MM.1S (cell line): ENCODE results near the gene LRRN2.

Experiments used
- DNase-seq: peaks from one replicate; pipeline ENCODE4 v3.0.0-alpha.2; 2015
- H2AFZ ChIP-seq: fragments of 300-600 bp; sonication (generic); 2 replicates; pipeline ENCODE4 v1.6.0; 2016; ENCODE audit warnings: antibody characterized with exemption, low read length
- H3F3A ChIP-seq: fragments of 300-600 bp; sonication (generic); 2 replicates; pipeline ENCODE4 v1.6.1; 2016; ENCODE audit warnings: mild to moderate bottlenecking, antibody characterized with exemption, low read length, moderate library complexity, mixed read lengths; ENCODE audit not compliant: insufficient read depth
- H3K27ac ChIP-seq: fragments of 300-600 bp; sonication (generic); 2 replicates; pipeline ENCODE4 v1.5.1; 2016; ENCODE audit warnings: mild to moderate bottlenecking, low read length
- H3K27me3 ChIP-seq: fragments of 300-600 bp; sonication (generic); replicated peaks from 2 replicates; pipeline ENCODE4 v1.6.0; 2016; ENCODE audit warnings: low read length; ENCODE audit not compliant: insufficient read depth
- H3K36me3 ChIP-seq: fragments of 300-600 bp; sonication (generic); replicated peaks from 2 replicates; pipeline ENCODE4 v1.6.1; 2016; ENCODE audit warnings: mild to moderate bottlenecking, low read length, mixed read lengths; ENCODE audit not compliant: insufficient read depth
- H3K4me1 ChIP-seq: fragments of 300-600 bp; sonication (generic); 2 replicates; pipeline ENCODE4 v1.6.1; 2016; ENCODE audit warnings: low read length, mixed read lengths
- H3K4me2 ChIP-seq: fragments of 300-600 bp; sonication (generic); 2 replicates; pipeline ENCODE4 v1.6.0; 2016; ENCODE audit warnings: low read depth, low read length
- H3K4me3 ChIP-seq: fragments of 300-600 bp; sonication (generic); 2 replicates; pipeline ENCODE4 v1.5.1; 2016; ENCODE audit warnings: low read length, mixed read lengths
- H3K79me2 ChIP-seq: fragments of 300-600 bp; sonication (generic); 2 replicates; pipeline ENCODE4 v1.6.1; 2016; ENCODE audit warnings: mixed run types, low read length, mixed read lengths
- H3K9ac ChIP-seq: fragments of 300-600 bp; sonication (generic); 2 replicates; pipeline ENCODE4 v1.6.1; 2016; ENCODE audit warnings: low read length, mixed read lengths
- H3K9me2 ChIP-seq: fragments of 300-600 bp; sonication (generic); replicated peaks from 2 replicates; pipeline ENCODE4 v1.6.1; 2016; ENCODE audit warnings: mild to moderate bottlenecking, low read length, mixed read lengths; ENCODE audit not compliant: insufficient read depth
- H3K9me3 ChIP-seq: fragments of 300-600 bp; sonication (generic); replicated peaks from 2 replicates; pipeline ENCODE4 v1.6.1; 2016; ENCODE audit warnings: mild to moderate bottlenecking, low read length, mixed read lengths; ENCODE audit not compliant: insufficient read depth
- H4K20me1 ChIP-seq: fragments of 300-600 bp; sonication (generic); 2 replicates; pipeline ENCODE4 v1.6.1; 2016; ENCODE audit warnings: mild to moderate bottlenecking, low read length, moderate library complexity, mixed read lengths; ENCODE audit not compliant: insufficient read depth
- EZH2 ChIP-seq: fragments of 300-600 bp; sonication (generic); optimal IDR thresholded peaks from 2 replicates; pipeline ENCODE3; 2017; ENCODE audit warnings: low read depth, mild to moderate bottlenecking, antibody characterized with exemption, low read length, mixed read lengths
- EZH2phosphoT487 ChIP-seq: fragments of 300-600 bp; sonication (generic); IDR thresholded peaks from 2 replicates; pipeline ENCODE4 v1.6.1; 2018; ENCODE audit warnings: antibody characterized with exemption, low read length
- TF ChIP-seq, protein P1 (sequence below): fragments of 300-600 bp; sonication (generic); IDR thresholded peaks from 2 replicates; pipeline ENCODE4 v1.5.1; 2016; ENCODE audit warnings: antibody characterized with exemption, low read length, mixed read lengths

Gene LRRN2

DNA sequence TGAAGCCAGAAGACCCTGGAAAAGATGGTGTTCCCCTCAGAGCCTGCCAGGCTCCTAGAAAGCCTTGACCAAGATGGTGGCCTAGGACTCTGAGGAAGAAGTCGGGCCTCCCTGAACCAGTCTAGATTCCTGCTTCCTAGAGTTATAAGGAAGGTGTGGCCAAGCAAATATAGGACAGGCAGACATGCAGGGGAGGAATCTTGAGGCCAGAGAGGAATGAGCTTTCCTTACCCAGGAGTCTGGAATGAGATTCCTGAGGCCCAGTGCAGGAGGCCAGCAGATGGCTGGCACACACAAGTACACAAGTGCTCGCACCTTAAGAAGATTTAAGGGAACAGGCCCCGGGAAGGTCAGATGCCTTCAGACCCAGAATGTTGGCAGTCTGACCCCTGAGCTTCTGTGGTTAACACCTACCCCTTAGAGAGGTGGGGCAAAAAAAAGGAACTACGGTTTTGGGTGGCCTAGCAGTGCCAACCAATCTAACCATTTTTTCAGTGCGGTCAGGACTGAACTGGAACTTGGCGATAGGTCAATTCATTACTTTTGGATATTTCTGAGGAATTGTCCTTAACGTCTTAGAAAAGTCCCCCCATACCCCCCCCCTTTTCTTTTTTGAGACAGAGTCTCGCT lies 96.0 kb downstream of the LRRN2 start:
- Histone ChIP-seq H3K9ac (no peak overlapping the region), H2AFZ (no peak overlapping the region), H3K9me2 (no peaks in the 10 kb centered on the region), H3K9me3 (no peaks in the 10 kb centered on the region), H3K4me3 (no peak overlapping the region), H3K36me3 (no peaks in the 10 kb centered on the region), H3K27ac (no peak overlapping the region), H3K4me1 (no peaks in the 10 kb centered on the region), H4K20me1 (no peaks in the 10 kb centered on the region), H3F3A (no peaks in the 10 kb centered on the region), H3K79me2 (no peaks in the 10 kb centered on the region), H3K27me3 (no peaks in the 10 kb centered on the region), H3K4me2 (no peak overlapping the region)
- no peak for DNase-seq
- TF ChIP-seq EZH2phosphoT487 (no peak), EZH2 (no peak)
- TF ChIP-seq, protein P1, sequence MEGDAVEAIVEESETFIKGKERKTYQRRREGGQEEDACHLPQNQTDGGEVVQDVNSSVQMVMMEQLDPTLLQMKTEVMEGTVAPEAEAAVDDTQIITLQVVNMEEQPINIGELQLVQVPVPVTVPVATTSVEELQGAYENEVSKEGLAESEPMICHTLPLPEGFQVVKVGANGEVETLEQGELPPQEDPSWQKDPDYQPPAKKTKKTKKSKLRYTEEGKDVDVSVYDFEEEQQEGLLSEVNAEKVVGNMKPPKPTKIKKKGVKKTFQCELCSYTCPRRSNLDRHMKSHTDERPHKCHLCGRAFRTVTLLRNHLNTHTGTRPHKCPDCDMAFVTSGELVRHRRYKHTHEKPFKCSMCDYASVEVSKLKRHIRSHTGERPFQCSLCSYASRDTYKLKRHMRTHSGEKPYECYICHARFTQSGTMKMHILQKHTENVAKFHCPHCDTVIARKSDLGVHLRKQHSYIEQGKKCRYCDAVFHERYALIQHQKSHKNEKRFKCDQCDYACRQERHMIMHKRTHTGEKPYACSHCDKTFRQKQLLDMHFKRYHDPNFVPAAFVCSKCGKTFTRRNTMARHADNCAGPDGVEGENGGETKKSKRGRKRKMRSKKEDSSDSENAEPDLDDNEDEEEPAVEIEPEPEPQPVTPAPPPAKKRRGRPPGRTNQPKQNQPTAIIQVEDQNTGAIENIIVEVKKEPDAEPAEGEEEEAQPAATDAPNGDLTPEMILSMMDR, result no peak

DNA sequence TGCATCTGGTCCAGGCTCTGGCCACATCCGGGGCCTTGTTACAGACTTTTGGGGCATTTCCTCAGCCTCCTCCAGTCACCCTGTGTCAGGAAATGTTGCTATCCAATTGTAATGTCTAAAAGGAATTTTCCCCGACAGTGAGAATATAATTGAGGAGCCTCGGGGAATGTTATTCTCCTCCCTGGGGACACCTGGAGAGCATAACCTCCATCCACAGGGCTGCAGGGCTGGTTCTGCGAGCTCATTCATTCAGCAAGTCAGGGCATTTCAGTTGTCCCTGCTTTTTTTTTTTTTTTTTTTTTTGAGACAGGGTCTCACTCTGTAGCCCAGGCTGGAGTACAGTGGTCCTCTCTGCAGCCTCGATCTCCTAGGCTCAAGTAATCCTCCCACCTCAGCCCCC lies 96.7 kb downstream of the LRRN2 start:
- H3F3A ChIP-seq, result no peaks in the 10 kb centered on the region
- no peak overlapping the region for H3K9ac ChIP-seq
- no peaks in the 10 kb centered on the region for H3K27me3 ChIP-seq
- no peak for DNase-seq
- TF ChIP-seq, protein P1, result no peak
- TF ChIP-seq EZH2 (no peak), EZH2phosphoT487 (no peak)
- no peaks in the 10 kb centered on the region for H3K4me1 ChIP-seq
- H3K27ac ChIP-seq, result no peak overlapping the region
- H3K9me3 ChIP-seq, result no peaks in the 10 kb centered on the region
- no peak overlapping the region for H3K4me2 ChIP-seq
- H4K20me1 ChIP-seq, result no peaks in the 10 kb centered on the region
- no peaks in the 10 kb centered on the region for H3K79me2 ChIP-seq
- H3K36me3 ChIP-seq, result no peaks in the 10 kb centered on the region
- H3K4me3 ChIP-seq, result no peak overlapping the region
- no peaks in the 10 kb centered on the region for H3K9me2 ChIP-seq
- H2AFZ ChIP-seq, result no peak overlapping the region

DNA sequence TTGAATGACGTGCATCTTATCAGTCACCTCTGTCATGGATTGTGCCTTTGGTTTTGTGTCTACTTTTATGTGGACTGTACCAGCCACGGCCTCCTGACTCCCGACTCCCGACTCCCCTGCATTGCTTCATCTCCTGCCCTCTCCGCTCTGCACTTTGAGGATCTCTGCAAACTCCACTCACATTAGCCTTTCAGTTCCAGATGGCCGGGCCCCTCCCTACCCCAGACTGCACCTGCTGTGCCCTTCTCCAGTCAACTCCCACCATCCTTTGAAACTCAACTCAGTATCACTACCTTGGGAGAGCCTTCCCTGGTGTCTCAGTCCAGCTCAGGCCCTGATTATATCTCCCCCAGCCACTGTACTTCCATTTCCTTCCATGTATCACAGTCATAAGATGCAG lies 97.9 kb downstream of the LRRN2 start:
- no peaks in the 10 kb centered on the region for H3K36me3 ChIP-seq
- H3K27ac ChIP-seq, result no peak overlapping the region
- H3K9me3 ChIP-seq, result no peaks in the 10 kb centered on the region
- H3K9me2 ChIP-seq, result no peaks in the 10 kb centered on the region
- no peaks in the 10 kb centered on the region for H4K20me1 ChIP-seq
- no peak overlapping the region for H3K4me3 ChIP-seq
- no peaks in the 10 kb centered on the region for H3K4me1 ChIP-seq
- H3K79me2 ChIP-seq, result no peaks in the 10 kb centered on the region
- no peak overlapping the region for H2AFZ ChIP-seq
- no peak overlapping the region for H3K9ac ChIP-seq
- H3K27me3 ChIP-seq, result no peaks in the 10 kb centered on the region
- no peak for DNase-seq
- H3F3A ChIP-seq, result no peaks in the 10 kb centered on the region
- TF ChIP-seq EZH2phosphoT487 (no peak), EZH2 (no peak)
- TF ChIP-seq, protein P1, result no peak
- H3K4me2 ChIP-seq, result no peak overlapping the region
